WERI-Rb-1 (cell line): ENCODE results near the gene LOXL3.

Experiments used
- DNase-seq: peaks from one replicate; pipeline ENCODE4 v3.0.0-alpha.2; 2020
- H3K27ac ChIP-seq: fragments of 250-450 bp; sonication (Bioruptor Pico); 2 replicates; pipeline ENCODE4 v1.5.1; 2020; ENCODE audit warnings: mild to moderate bottlenecking, moderate library complexity
- H3K27me3 ChIP-seq: fragments of 250-450 bp; sonication (Bioruptor Pico); 2 replicates; pipeline ENCODE4 v1.5.1; 2021; ENCODE audit warnings: mild to moderate bottlenecking, low read depth, moderate library complexity; ENCODE audit not compliant: insufficient read depth, severe bottlenecking
- H3K36me3 ChIP-seq: fragments of 250-450 bp; sonication (Bioruptor Pico); 2 replicates; pipeline ENCODE4 v1.5.1; 2020; ENCODE audit warnings: mild to moderate bottlenecking, moderate library complexity
- H3K4me3 ChIP-seq: 2 replicates; pipeline ENCODE4 v1.5.1; 2011; ENCODE audit warnings: low read depth, mild to moderate bottlenecking, control low read depth, low read length
- H3K9me3 ChIP-seq: fragments of 250-450 bp; sonication (Bioruptor Pico); 2 replicates; pipeline ENCODE4 v1.5.1; 2021; ENCODE audit warnings: mild to moderate bottlenecking, moderate library complexity; ENCODE audit not compliant: severe bottlenecking
- CTCF ChIP-seq: IDR thresholded peaks from 2 replicates; pipeline ENCODE4 v1.5.1; 2011; ENCODE audit warnings: low read depth, mild to moderate bottlenecking, control low read depth, inconsistent platforms, low read length

The LOXL3 gene

GRCh38 chr2:74505448-74506246 is 48.1 kb downstream of the LOXL3 start:
- H3K36me3 ChIP-seq = peaks cover 32% of the 10 kb centered on the region
- DNase-seq = no peak
- peak overlapping the region; percentile 10; the same call in 1 of the 2 replicates for H3K27ac ChIP-seq
- no peak for TF ChIP-seq CTCF
- no peaks in the 10 kb centered on the region for H3K27me3 ChIP-seq
- no peaks in the 10 kb centered on the region for H3K9me3 ChIP-seq
- H3K4me3 ChIP-seq = no peak overlapping the region

DNA sequence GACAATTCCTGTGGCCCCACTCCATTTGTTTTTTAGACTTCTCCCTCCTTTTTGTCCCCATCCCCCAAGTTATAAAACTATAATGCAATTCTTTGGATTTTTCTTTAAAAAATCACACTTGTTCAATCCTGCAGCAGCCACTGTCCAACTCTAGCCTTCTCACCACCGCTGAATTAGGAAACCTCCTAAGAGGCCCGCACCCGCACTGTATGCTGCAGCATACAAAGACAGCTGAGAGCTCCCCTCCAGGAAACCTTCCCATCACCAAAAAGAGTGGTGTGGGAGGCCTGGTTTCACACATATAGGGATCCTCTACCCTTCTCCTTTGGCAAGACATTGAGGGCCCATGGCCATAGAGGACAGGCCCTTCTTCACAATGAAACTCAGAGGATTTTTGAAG is 49.2 kb downstream of the LOXL3 start:
- no peak overlapping the region for H3K27ac ChIP-seq
- H3K4me3 ChIP-seq = no peak overlapping the region

GRCh38 chr2:74503506-74504475 is 50.0 kb downstream of the LOXL3 start:
- Histone ChIP-seq H3K27ac (no peak overlapping the region), H3K4me3 (no peak overlapping the region), H3K9me3 (no peaks in the 10 kb centered on the region), H3K27me3 (no peaks in the 10 kb centered on the region), H3K36me3 (peaks cover 34% of the 10 kb centered on the region)
- no peak for TF ChIP-seq CTCF
- DNase-seq = no peak

More for the DNA sequence above, 49.2 kb downstream of the LOXL3 start:
- no peak for TF ChIP-seq CTCF
- no peaks in the 10 kb centered on the region for H3K9me3 ChIP-seq
- H3K36me3 ChIP-seq = peaks cover 32% of the 10 kb centered on the region
- H3K27me3 ChIP-seq = no peaks in the 10 kb centered on the region
- DNase-seq = no peak

- H3K36me3 ChIP-seq = peaks cover 36% of the 10 kb centered on the region
- peak overlapping the region; percentile 71 for H3K27ac ChIP-seq
- DNase-seq = no peak
- no peaks in the 10 kb centered on the region for H3K27me3 ChIP-seq
- no peaks in the 10 kb centered on the region for H3K9me3 ChIP-seq
- no peak for TF ChIP-seq CTCF
- no peak overlapping the region for H3K4me3 ChIP-seq
Observed at GRCh38 chr2:74502720-74503505, 50.8 kb downstream of the LOXL3 start.

GRCh38 chr2:74502147-74502719 is 51.5 kb downstream of the LOXL3 start:
- H3K27me3 ChIP-seq = no peaks in the 10 kb centered on the region
- peak overlapping the region; percentile 71 for H3K27ac ChIP-seq
- H3K36me3 ChIP-seq = peaks cover 33% of the 10 kb centered on the region
- DNase-seq = no peak
- H3K4me3 ChIP-seq = peak overlapping the region; percentile 13
- H3K9me3 ChIP-seq = no peaks in the 10 kb centered on the region
- TF ChIP-seq CTCF = no peak
